ENCODE results near the gene KPNA6. TPM values are rescaled to one million over a fixed set of nuclear protein-coding genes. Genes with fewer than 3 reads are reported as not detected.

KPNA6 gene
- total and polyA plus RNA-seq, 10 of the 15 experiments (the other 5 are each of a cell fraction or from before 2014, with no cell fraction given): 11.1 to 55.6 (median 25.9) TPM

DNA sequence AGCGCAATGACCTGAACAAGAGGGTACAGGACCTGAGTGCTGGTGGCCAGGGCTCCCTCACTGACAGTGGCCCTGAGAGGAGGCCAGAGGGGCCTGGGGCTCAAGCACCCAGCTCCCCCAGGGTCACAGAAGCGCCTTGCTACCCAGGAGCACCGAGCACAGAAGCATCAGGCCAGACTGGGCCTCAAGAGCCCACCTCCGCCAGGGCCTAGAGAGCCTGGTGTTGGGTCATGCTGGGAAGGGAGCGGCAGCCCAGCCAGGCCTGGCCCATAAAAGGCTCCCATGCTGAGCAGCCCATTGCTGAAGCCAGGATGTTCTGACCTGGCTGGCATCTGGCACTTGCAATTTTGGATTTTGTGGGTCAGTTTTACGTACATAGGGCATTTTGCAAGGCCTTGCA, 87.1 kb downstream of the KPNA6 start:
- CTCF ChIA-PET: no interaction called here
- H3K4me3 ChIP-seq: no peak overlapping the region
- H2AFZ ChIP-seq (ENCODE audit: control insufficient read depth, low read depth, low read length): no peak overlapping the region
- no peak overlapping the region for H3K4me2 ChIP-seq (ENCODE audit: control insufficient read depth, insufficient read depth)
- H3K79me2 ChIP-seq (ENCODE audit: control insufficient read depth, insufficient read depth, low read length): no peaks in the 10 kb centered on the region; the same call in none of the 2 replicates
- ATAC-seq: no peak
- FAIRE-seq: no peak
- H3K9me3 ChIP-seq (replicated peaks; ENCODE audit: control insufficient read depth, insufficient read depth, low read length): no peaks in the 10 kb centered on the region
- H3K36me3 ChIP-seq (ENCODE audit: control insufficient read depth in 2 of 2, insufficient read depth in 2 of 2, low read length in 1 of 2): peaks cover 49 to 56% of the 10 kb centered on the region in 2 experiments
- in situ Hi-C loops (cut with MboI) (no loop called here), intact Hi-C loops (cut with micrococcal nuclease; ENCODE audit: unreplicated experiment) (no loop called here)
- POLR2A ChIA-PET: no interaction called here
- SMC1A ChIA-PET (ENCODE audit: uncharacterized antibody, unreplicated experiment): no interaction called here
- H3K27ac ChIP-seq (ENCODE audit: control insufficient read depth, insufficient read depth): no peak overlapping the region
- no TSS peak for BruUV-seq (replicated peaks)
- H4K20me1 ChIP-seq (ENCODE audit: control insufficient read depth, insufficient read depth): no peaks in the 10 kb centered on the region
- H3K9ac ChIP-seq (ENCODE audit: control insufficient read depth, insufficient read depth, low read length): no peak overlapping the region
- no peaks in the 10 kb centered on the region for H3K27me3 ChIP-seq (replicated peaks in 1 of 2; ENCODE audit: control insufficient read depth in 2 of 2, insufficient read depth in 2 of 2, low read length in 1 of 2)
- no peak for TF ChIP-seq CBX5 (IDR thresholded peaks at IDR 0.05; ENCODE audit: low read depth)
- TF ChIP-seq POLR2A (IDR thresholded peaks at IDR 0.05; ENCODE audit: low read depth, low read length): 0 out of 2 replicates have a peak, but pooled peaks have one; percentile 29
- no peak for TF ChIP-seq TCF7 (IDR thresholded peaks at IDR 0.05; ENCODE audit: borderline replicate concordance)
- no peak for TF ChIP-seq REST (IDR thresholded peaks at IDR 0.05; ENCODE audit: low read depth, low read length)
- TF ChIP-seq NFYA (IDR thresholded peaks at IDR 0.05; ENCODE audit: borderline replicate concordance, low read depth, low read length): no peak
- no peak for TF ChIP-seq CHD4 (IDR thresholded peaks at IDR 0.05)
- TF ChIP-seq ZNF592 (IDR thresholded peaks at IDR 0.05): no peak
- no peak for TF ChIP-seq SREBF2 (IDR thresholded peaks at IDR 0.05; ENCODE audit: low read length)
- RAD21 ChIA-PET (ENCODE audit: unreplicated experiment): no interaction called here
- no peak for DNase-seq (ENCODE audit: low read depth, low spot score)
- H3K4me1 ChIP-seq (ENCODE audit: control insufficient read depth, insufficient read depth, low read length): peaks cover 8% of the 10 kb centered on the region
- WGBS (ENCODE audit: insufficient coverage, insufficient replicate concordance, low lambda C conversion rate, missing lambda C conversion rate): 97% methylated on average over 6 of the region's 6 CpGs
